ENCODE results near the gene UMODL1. TPM values are rescaled to one million over a fixed set of nuclear protein-coding genes. Genes with fewer than 3 reads are reported as not detected.

UMODL1 gene
- total and polyA plus RNA-seq, 2 of the 13 experiments (the other 11 are each of a cell fraction or from before 2014, with no cell fraction given) = not detected

DNA sequence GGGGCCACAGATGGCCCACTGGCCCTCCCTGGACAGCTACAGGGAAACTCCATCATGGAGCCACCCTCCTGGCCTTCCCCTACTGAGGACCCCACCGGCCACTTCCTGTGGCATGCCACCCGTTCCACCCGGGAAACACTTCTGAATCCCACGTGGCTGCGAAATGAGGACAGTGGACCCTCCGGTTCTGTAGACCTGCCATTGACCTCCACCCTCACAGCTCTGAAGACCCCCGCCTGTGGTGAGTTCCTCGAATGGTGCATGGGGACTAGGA, 40.3 kb downstream of the UMODL1 start (continued):
- no peak for TF ChIP-seq REST (IDR thresholded peaks at IDR 0.05; ENCODE audit: borderline replicate concordance in 1 of 2, low read depth in 1 of 2, low read length in 2 of 2)
- TF ChIP-seq PRDM10 (CRISPR knock-in tag; IDR thresholded peaks at IDR 0.05; ENCODE audit: low read depth) = no peak
- no peak for TF ChIP-seq SOX6 (IDR thresholded peaks at IDR 0.05)
- TF ChIP-seq SOX6 (CRISPR knock-in tag; IDR thresholded peaks at IDR 0.05) = no peak
- no peak for TF ChIP-seq HMGXB3 (CRISPR knock-in tag; IDR thresholded peaks at IDR 0.05; ENCODE audit: borderline replicate concordance)
